ENCODE data around the gene CCDC27. TPM values are rescaled to one million over a fixed set of nuclear protein-coding genes. Genes with fewer than 3 reads are reported as not detected.
"Not testable (repeated sequence)": the region's sequence is repeated elsewhere in the genome, so short reads cannot be mapped to it uniquely, and the experiment has no call there.

The CCDC27 gene
- total and polyA plus RNA-seq, 4 donors = not detected

DNA sequence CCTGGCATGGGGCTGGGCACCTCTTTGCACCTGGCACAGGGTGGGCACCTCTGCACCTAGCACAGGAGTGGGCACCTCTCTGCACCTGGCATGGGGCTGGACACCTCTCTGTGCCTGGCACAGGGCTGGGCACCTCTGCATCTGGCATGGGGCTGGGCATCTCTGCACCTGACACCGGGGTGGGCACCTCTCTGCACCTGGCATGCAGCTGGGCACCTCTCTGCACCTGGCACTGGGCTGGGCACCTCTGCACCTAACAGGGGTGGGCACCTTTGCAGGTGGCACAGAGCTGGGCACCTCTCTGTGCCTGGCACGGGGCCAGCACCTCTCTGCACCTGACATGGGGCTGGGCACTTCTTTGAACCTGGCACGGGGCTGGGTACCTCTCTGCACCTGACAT, 29.4 kb upstream of the CCDC27 start (continued):
- no peak for TF ChIP-seq FOXA1 (IDR thresholded peaks at IDR 0.05)

DNA sequence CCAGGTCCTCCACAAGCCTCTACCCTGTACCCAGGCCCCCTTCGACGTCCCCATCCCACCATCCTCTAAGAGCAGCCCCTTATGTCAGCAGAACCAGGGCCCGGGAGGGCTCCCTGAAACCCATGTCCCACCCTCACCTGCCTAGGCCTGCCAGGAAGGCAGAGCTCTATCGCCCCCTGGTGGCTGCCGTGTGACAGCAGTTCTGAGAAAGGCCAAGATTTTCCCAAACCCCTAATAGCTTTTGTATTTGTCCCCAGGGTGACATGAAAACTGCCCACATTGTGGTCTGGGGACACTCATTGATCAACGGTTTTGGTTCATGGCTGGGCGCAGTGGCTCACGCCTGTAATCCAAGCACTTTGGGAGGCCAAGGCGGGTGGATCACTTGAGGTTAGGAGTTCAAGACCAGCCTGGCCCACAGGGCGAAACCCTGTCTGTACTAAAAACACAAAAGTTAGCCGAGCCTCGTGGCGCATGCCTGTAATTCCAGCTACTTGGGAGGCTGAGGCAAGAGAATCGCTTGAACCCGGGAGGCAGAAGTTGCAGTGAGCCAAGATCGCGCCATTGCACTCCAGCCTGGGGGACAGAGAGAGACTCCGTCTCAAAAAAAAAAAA, 27.7 kb upstream of the CCDC27 start:
- H3K27ac ChIP-seq (ENCODE audit: low read depth in 1 of 2, low read length in 2 of 2); H3K9ac ChIP-seq (ENCODE audit: low read depth in 1 of 2, low read length in 2 of 2); H3K27me3 ChIP-seq (ENCODE audit: control insufficient read depth in 4 of 4, insufficient read depth in 4 of 4, low read length in 3 of 4); H3K4me3 ChIP-seq (ENCODE audit: low read depth in 1 of 3, low read length in 3 of 3); H3K4me1 ChIP-seq (ENCODE audit: control insufficient read depth in 4 of 4, insufficient read depth in 4 of 4, low read length in 3 of 4); H3K36me3 ChIP-seq (ENCODE audit: control insufficient read depth in 4 of 4, insufficient read depth in 3 of 4, low read depth in 1 of 4, low read length in 3 of 4); H3K9me3 ChIP-seq (ENCODE audit: control insufficient read depth in 4 of 4, low read length in 3 of 4): not testable (repeated sequence)
- peak; percentile 89 for DNase-seq (ENCODE audit: low spot score)
- peak; percentile 80 to 85 for TF ChIP-seq RAD21 (IDR thresholded peaks at IDR 0.05)
- TF ChIP-seq, protein P1, sequence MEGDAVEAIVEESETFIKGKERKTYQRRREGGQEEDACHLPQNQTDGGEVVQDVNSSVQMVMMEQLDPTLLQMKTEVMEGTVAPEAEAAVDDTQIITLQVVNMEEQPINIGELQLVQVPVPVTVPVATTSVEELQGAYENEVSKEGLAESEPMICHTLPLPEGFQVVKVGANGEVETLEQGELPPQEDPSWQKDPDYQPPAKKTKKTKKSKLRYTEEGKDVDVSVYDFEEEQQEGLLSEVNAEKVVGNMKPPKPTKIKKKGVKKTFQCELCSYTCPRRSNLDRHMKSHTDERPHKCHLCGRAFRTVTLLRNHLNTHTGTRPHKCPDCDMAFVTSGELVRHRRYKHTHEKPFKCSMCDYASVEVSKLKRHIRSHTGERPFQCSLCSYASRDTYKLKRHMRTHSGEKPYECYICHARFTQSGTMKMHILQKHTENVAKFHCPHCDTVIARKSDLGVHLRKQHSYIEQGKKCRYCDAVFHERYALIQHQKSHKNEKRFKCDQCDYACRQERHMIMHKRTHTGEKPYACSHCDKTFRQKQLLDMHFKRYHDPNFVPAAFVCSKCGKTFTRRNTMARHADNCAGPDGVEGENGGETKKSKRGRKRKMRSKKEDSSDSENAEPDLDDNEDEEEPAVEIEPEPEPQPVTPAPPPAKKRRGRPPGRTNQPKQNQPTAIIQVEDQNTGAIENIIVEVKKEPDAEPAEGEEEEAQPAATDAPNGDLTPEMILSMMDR (IDR thresholded peaks at IDR 0.05; ENCODE audit: low read depth, low read length, missing input control) = peak; percentile 89
- WGBS = 42% methylated on average over 18 of the region's 18 CpGs

DNA sequence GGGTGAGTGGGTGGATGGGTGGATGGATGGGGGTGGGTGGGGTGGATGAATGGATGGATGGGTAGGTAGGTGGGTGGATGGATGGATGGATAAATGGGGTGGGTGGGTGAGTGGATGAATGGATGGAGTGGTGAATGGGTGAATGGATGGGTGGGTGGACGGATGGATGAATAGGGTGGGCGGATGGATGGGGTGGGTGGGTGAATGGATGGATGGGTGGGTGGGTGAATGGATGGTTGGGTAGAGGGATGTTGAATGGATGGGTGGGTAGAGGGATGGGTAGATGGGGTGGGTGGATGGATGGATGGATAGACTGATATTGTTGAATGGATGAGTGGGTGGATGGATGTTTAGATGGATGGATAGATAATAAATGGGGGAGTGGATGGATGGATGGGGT, 26.9 kb upstream of the CCDC27 start:
- TF ChIP-seq GABPA (IDR thresholded peaks at IDR 0.05 in 1 of 2, conservative IDR thresholded peaks at IDR 0.05 in 1 of 2) (no peak), HNF4A (conservative IDR thresholded peaks at IDR 0.05) (no peak), RXRA (IDR thresholded peaks at IDR 0.05) (no peak), JUND (IDR thresholded peaks at IDR 0.05) (no peak), EGR1 (IDR thresholded peaks at IDR 0.05; ENCODE audit: low read depth in 2 of 2) (no peak), YY1 (IDR thresholded peaks at IDR 0.05) (no peak), TAF1 (conservative IDR thresholded peaks at IDR 0.05) (no peak)
- TF ChIP-seq, protein P2, sequence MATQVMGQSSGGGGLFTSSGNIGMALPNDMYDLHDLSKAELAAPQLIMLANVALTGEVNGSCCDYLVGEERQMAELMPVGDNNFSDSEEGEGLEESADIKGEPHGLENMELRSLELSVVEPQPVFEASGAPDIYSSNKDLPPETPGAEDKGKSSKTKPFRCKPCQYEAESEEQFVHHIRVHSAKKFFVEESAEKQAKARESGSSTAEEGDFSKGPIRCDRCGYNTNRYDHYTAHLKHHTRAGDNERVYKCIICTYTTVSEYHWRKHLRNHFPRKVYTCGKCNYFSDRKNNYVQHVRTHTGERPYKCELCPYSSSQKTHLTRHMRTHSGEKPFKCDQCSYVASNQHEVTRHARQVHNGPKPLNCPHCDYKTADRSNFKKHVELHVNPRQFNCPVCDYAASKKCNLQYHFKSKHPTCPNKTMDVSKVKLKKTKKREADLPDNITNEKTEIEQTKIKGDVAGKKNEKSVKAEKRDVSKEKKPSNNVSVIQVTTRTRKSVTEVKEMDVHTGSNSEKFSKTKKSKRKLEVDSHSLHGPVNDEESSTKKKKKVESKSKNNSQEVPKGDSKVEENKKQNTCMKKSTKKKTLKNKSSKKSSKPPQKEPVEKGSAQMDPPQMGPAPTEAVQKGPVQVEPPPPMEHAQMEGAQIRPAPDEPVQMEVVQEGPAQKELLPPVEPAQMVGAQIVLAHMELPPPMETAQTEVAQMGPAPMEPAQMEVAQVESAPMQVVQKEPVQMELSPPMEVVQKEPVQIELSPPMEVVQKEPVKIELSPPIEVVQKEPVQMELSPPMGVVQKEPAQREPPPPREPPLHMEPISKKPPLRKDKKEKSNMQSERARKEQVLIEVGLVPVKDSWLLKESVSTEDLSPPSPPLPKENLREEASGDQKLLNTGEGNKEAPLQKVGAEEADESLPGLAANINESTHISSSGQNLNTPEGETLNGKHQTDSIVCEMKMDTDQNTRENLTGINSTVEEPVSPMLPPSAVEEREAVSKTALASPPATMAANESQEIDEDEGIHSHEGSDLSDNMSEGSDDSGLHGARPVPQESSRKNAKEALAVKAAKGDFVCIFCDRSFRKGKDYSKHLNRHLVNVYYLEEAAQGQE (IDR thresholded peaks at IDR 0.05) = no peak
- WGBS = 98% methylated on average over 2 of the region's 2 CpGs
- Histone ChIP-seq H3K27ac (ENCODE audit: low read depth in 1 of 2, low read length in 2 of 2) (no peak overlapping the region), H3K36me3 (ENCODE audit: control insufficient read depth in 4 of 4, insufficient read depth in 3 of 4, low read depth in 1 of 4, low read length in 3 of 4) (no peaks in the 10 kb centered on the region), H3K27me3 (ENCODE audit: control insufficient read depth in 4 of 4, insufficient read depth in 4 of 4, low read length in 3 of 4) (no peaks in the 10 kb centered on the region), H3K4me1 (ENCODE audit: control insufficient read depth in 4 of 4, insufficient read depth in 4 of 4, low read length in 3 of 4) (no peaks in the 10 kb centered on the region), H3K9me3 (ENCODE audit: control insufficient read depth in 4 of 4, low read length in 3 of 4) (no peaks in the 10 kb centered on the region), H3K9ac (ENCODE audit: low read depth in 1 of 2, low read length in 2 of 2) (no peak overlapping the region), H3K4me3 (ENCODE audit: low read depth in 1 of 3, low read length in 3 of 3) (no peak overlapping the region)
- DNase-seq (ENCODE audit: low spot score) = no peak

Measured in liver (tissue), 9 donors.